IPS-15b (cell line): ENCODE results near the gene OPRL1.

Source experiments
- H3K27me3 ChIP-seq: one replicate; pipeline ENCODE4 v1.6.1; 2013; ENCODE audit warnings: low read length; ENCODE audit not compliant: control insufficient read depth, insufficient read depth
- H3K36me3 ChIP-seq: one replicate; pipeline ENCODE4 v1.6.1; 2013; ENCODE audit warnings: low read length; ENCODE audit not compliant: control insufficient read depth, insufficient read depth
- H3K4me1 ChIP-seq: one replicate; pipeline ENCODE4 v1.6.1; 2013; ENCODE audit warnings: mild to moderate bottlenecking, low read length; ENCODE audit not compliant: control insufficient read depth, insufficient read depth
- H3K4me3 ChIP-seq: one replicate; pipeline ENCODE4 v1.5.1; 2013; ENCODE audit warnings: low read depth, low read length
- H3K9ac ChIP-seq: one replicate; pipeline ENCODE4 v1.6.1; 2013; ENCODE audit warnings: low read depth, mild to moderate bottlenecking, low read length
- H3K9me3 ChIP-seq: one replicate; pipeline ENCODE4 v1.6.1; 2013; ENCODE audit warnings: mild to moderate bottlenecking, low read length; ENCODE audit not compliant: control insufficient read depth, insufficient read depth

Gene OPRL1

DNA sequence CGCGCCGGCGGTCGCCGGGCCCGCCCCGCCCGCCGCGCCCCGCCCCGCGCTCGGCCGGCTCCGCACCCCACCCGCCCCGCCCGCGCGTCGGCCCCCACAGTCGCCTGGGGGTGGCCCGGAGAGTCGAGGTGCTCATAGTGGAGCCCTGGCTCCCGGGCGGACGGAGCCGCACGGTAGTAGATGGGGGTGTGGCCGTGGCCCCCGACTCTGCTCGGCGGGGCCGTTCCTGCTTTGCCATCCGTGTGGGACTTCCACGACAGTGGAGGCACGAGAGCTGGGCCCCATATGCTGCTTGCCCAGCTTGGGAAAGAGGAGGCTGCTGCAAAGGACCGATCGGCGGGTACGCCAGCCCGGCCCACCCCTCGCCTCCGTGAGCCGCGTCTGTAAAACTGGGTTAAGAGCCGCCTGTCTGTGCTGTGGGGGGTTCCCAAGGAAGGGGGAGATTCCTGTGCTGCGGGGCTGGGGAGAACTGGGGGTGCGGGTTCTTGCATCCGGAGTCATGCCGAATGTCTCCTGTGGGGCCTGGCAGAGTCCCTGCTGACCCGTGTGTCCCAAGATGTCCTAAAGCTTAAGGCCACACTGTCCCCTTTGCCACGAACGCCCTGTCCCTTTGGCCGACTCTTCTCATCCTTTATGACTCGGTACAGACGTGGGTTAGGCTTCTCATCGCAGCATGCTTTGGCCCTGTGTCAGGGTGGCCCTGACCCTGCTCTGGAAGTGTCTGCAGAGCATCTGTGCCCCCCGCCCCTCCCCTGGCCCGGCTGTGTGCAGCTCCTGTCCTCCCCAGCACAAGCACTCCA is at the start of gene OPRL1:
TSS of gene OPRL1 (plus strand) at position 70 of the 800 bp plus-strand sequence. CDS start 12,639 bp downstream, outside the sequence.
- no peaks in the 10 kb centered on the region for H3K36me3 ChIP-seq
- H3K9ac ChIP-seq: peak within 1 kb of the TSS; percentile 60
- H3K4me3 ChIP-seq: peak within 1 kb of the TSS; percentile 73
- peaks cover 7% of the 10 kb centered on the region for H3K4me1 ChIP-seq
- no peaks in the 10 kb centered on the region for H3K9me3 ChIP-seq
- peaks cover 34% of the 10 kb centered on the region for H3K27me3 ChIP-seq

- H3K27me3 ChIP-seq: no peaks in the 10 kb centered on the region
- H3K4me1 ChIP-seq: no peaks in the 10 kb centered on the region
- H3K9ac ChIP-seq: no peak overlapping the region
- H3K36me3 ChIP-seq: peaks cover 63% of the 10 kb centered on the region
- no peaks in the 10 kb centered on the region for H3K9me3 ChIP-seq
- H3K4me3 ChIP-seq: no peak overlapping the region
Measured at GRCh38 chr20:64030371-64031134, 49.3 kb upstream of the OPRL1 start.

- no peak overlapping the region for H3K4me3 ChIP-seq
- H3K27me3 ChIP-seq: no peaks in the 10 kb centered on the region
- H3K9ac ChIP-seq: no peak overlapping the region
- H3K9me3 ChIP-seq: no peaks in the 10 kb centered on the region
- no peaks in the 10 kb centered on the region for H3K4me1 ChIP-seq
- peaks cover 55% of the 10 kb centered on the region for H3K36me3 ChIP-seq
Measured at GRCh38 chr20:64031822-64032314, 48.0 kb upstream of the OPRL1 start.

DNA sequence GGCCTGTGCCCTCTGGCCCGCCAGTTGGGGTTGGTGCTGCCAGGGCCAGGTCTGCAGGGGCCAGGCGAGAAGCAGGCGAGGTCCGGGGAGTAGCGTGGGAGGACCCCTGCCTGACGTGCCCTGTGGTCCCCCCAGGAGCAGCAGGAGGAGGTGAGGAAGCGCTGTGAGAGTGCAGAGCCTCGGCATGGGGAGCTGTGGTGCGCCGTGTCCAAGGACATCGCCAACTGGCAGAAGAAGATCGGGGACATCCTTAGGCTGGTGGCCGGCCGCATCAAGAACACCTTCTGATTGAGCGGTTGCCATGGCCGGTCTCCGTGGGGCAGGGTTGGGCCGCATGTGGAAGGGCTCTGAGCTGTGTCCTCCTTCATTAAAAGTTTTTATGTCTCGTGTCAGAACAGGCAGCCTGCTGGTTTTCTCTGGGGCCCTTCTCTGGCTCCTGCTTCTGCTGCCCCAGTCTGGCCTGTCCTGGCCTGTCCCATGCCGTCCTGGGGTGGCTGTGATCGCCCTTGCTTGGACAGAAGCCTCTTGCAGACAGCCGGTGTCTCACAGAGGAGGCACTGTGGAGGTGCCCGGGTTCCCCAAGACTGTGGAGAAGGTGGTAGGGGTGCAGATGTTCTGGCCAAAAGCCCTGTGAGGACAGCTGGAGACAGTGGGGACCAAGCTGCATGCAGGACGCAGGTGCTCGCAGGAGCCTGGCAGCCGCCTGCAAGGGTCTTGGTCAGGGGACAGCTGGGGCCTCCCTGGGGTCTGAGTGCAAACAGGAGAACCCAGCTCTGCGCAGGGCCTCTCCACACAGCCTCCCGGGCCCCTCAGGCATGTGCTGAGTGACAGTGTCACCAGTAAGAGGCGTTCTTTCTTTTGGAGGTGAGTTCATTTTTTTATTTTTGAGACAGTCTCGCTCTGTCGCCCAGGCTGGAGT is 46.9 kb upstream of the OPRL1 start:
- Histone ChIP-seq H3K36me3 (peaks cover 44% of the 10 kb centered on the region), H3K27me3 (peaks cover 2% of the 10 kb centered on the region), H3K9me3 (no peaks in the 10 kb centered on the region), H3K4me3 (no peak overlapping the region), H3K9ac (no peak overlapping the region), H3K4me1 (no peaks in the 10 kb centered on the region)

GRCh38 chr20:64033981-64034493 is 45.8 kb upstream of the OPRL1 start:
- Histone ChIP-seq H3K36me3 (peaks cover 38% of the 10 kb centered on the region), H3K27me3 (peaks cover 2% of the 10 kb centered on the region), H3K9ac (no peak overlapping the region), H3K9me3 (no peaks in the 10 kb centered on the region), H3K4me3 (no peak overlapping the region), H3K4me1 (no peaks in the 10 kb centered on the region)

DNA sequence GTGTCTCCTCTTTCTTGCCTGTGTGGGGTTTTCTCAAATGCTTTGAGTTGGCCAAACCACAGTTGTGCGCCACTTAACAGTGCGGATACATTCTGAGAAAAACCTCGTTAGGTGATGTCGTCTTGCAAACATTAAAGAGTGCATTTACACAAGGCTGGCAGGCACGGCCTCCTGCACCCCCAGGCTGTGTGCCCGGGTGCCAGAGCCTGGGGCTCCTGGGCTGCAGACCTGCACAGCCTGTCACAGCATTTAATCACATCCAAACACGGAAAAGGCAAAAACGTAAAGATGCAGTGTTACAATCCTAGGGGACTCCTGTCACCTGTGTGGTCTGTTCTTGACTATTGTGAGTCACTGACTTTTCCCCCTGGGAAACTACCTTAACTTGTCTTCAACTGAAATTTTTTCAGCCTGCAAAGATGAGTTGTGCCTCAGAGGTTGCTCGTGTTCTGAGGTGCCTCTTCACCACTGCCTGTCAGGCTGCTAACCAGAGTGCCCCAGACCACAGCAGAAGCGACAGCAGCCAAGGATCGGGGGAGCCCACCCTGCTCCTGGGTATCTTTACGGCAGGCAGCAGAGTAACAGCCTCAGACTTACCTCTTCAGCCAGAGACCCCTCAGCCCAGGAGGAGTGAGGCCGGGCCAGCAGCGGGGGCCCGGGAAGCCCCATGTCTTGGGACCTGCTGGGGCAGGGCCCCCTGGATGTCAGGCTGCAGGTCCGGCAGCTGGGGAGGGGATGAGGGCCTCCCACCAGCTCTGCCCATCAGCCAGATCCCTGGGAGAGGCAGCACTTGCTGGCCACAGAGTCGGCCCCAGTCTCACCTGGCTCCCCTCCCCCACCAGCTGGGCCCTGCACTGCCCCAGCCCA is 44.6 kb upstream of the OPRL1 start:
- no peaks in the 10 kb centered on the region for H3K4me1 ChIP-seq
- no peak overlapping the region for H3K4me3 ChIP-seq
- H3K27me3 ChIP-seq: peaks cover 15% of the 10 kb centered on the region
- H3K36me3 ChIP-seq: peaks cover 27% of the 10 kb centered on the region
- no peak overlapping the region for H3K9ac ChIP-seq
- no peaks in the 10 kb centered on the region for H3K9me3 ChIP-seq

DNA sequence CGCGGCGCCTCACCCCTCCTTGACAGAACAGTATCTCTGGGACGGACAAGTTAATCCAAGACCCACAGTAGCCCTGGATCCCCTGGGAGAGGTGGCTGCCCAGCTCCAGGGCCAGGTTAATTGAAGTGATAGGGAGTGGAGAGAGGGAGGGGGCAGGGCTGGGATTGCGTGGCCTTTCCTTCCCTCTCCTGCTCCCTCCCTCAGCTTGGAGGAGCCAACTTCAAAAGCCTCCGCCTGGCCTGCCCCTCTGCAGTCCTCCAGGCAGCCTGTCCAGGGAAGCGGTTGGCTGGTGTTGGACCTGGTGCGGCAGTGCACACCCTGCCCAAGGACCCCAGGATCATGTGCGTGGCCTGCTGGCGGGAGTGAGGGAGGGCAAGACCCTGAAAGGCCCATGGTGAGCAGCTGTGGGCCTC is 43.9 kb upstream of the OPRL1 start, which contains the start of gene C20orf204:
TSS of gene C20orf204 (plus strand) at position 250 of the 413 bp plus-strand sequence. CDS start at position 392, 142 bp downstream.
- Histone ChIP-seq H3K27me3 (peaks cover 21% of the 10 kb centered on the region), H3K36me3 (peaks cover 23% of the 10 kb centered on the region), H3K9ac (no peak within 1 kb of the TSS), H3K4me3 (no peak within 1 kb of the TSS), H3K9me3 (no peaks in the 10 kb centered on the region), H3K4me1 (no peaks in the 10 kb centered on the region)

DNA sequence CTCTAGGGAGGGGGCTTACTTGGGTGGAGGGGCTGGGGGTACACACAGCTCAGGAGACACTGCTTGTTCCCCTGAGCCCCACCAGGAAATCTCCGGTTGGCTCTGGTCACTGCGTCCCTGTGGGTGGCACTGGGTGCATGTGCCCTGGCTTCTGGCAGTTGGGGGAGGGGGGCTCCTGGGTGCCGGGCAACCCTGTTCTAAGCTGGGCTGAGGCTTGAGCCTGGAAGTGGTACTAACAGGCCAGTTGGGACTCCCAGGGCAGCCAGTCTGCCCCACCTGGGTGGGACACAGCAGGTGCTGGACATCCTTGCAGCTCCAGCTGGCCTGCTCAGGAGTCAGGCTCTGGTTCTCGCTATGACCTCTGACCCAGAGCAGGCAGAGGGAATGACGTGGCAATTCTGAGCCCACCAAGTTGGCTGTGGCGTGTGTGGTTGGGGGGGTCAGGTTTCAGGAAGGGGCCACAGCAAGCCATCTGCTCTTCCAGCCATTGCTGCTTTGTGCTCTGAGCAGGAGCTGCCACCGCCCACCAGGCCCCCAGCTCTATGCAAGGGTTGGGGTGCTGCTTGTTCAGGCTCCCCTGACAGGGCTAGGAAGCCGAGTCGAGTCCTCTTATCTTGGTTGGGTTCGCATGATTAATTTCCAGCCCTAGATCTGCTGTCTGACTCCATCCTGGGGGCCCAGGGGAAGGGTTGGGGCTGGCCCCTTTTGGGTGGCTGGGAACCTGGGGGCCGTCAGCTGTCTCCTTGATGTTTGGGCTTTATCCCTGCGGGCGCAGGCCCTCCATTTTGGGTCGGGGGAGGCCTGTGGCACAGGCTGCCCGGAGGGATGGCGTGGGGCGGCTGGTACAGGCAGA is 43.3 kb upstream of the OPRL1 start:
- Histone ChIP-seq H3K36me3 (peaks cover 19% of the 10 kb centered on the region), H3K27me3 (peaks cover 27% of the 10 kb centered on the region), H3K4me3 (no peak overlapping the region), H3K9me3 (no peaks in the 10 kb centered on the region), H3K4me1 (no peaks in the 10 kb centered on the region), H3K9ac (no peak overlapping the region)

GRCh38 chr20:64037199-64037497 is 42.7 kb upstream of the OPRL1 start:
- Histone ChIP-seq H3K4me1 (no peaks in the 10 kb centered on the region), H3K9me3 (no peaks in the 10 kb centered on the region), H3K27me3 (peaks cover 33% of the 10 kb centered on the region), H3K4me3 (no peak overlapping the region), H3K36me3 (peaks cover 13% of the 10 kb centered on the region), H3K9ac (no peak overlapping the region)
